Suppressor macrophage treated with lipopolysaccharide for 4 hours (primary cell): ENCODE data around the gene PLAAT2.
A peak's percentile ranks its signal among the peaks of the same experiment; 100 is the strongest.
"Not testable (repeated sequence)": the region's sequence is repeated elsewhere in the genome, so short reads cannot be mapped to it uniquely, and the experiment has no call there.

Experiments
- DNase-seq: peaks from one replicate; pipeline ENCODE4 v3.0.0-alpha.2; 2020

Gene PLAAT2

DNA sequence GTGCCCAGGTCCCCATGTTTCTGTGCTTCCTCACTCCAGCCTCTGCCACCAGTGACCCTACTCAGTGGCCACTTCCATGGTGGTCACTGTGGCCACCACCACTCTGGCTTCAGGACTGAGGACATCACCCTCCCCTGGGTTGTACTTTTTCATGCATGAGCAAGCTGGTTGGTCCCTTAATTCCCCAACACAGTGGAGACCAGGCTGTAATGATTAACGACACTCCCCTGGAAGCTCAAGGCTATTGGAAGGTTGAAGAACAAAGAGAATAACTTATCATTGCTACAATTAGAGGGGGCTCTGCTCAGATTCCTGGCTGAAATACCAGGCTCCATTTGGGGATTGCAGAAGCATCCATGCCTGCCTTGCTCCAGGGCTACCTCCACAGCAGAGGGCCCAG lies 16.1 kb downstream of the PLAAT2 start:
- no peak for DNase-seq

GRCh38 chr11:63543711-63544110 lies 19.5 kb downstream of the PLAAT2 start:
- peak; percentile 48 for DNase-seq

DNA sequence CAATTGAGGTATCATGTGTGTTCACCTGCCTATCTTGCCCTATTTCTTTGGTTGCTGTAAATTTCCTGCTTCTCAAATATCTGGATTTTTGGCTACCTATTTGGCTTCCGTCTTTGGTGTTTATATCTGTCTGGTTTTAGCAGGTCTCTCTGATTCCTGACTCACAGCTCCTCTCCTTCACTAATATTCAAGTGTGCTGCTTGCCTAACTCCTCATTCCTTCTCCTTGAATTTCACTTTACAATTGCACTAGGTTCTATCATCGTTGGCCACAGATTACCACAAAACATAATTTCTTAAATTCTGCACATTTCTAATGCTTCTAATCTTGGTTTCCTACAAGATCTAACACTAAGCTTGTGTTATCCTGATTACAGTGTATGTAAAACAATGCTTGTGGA lies 20.7 kb downstream of the PLAAT2 start:
- not testable (repeated sequence) for DNase-seq

GRCh38 chr11:63537293-63538101 lies 25.7 kb downstream of the PLAAT2 start:
- DNase-seq = peak; percentile 33

- peak; percentile 83 for DNase-seq
These were observed 26.4 kb downstream of the PLAAT2 start, which contains the start of gene PLAAT4 for GRCh38 chr11:63536669-63537292. Gene PLAAT4 (plus strand): TSS chr11:63536808. CDS start chr11:63536869, 61 bp downstream.

DNA sequence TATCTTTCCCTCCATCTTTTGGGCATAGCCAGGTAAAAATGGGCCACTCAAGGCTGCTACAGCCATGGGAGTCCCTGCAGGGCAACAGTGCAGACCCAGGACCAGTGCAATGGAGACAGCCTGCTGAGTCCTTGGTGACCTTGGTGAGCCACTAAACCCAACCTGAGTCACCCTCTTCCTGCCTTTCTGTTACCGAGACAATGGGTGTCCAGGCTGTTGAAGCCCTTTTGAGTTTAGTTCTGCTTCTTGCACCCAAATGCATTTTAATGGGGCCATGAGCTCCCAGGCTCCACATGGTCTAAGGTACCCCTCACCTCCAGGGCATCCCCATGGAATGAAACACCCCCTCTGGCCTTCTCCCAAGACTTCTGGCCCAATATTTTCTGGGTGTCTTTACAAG lies 27.4 kb downstream of the PLAAT2 start:
- no peak for DNase-seq

- DNase-seq = no peak
These were observed 28.2 kb downstream of the PLAAT2 start for GRCh38 chr11:63534895-63535461.

- no peak for DNase-seq
These were observed 29.1 kb downstream of the PLAAT2 start for GRCh38 chr11:63534076-63534475.

GRCh38 chr11:63532799-63533475 lies 30.2 kb downstream of the PLAAT2 start:
- DNase-seq = no peak

DNA sequence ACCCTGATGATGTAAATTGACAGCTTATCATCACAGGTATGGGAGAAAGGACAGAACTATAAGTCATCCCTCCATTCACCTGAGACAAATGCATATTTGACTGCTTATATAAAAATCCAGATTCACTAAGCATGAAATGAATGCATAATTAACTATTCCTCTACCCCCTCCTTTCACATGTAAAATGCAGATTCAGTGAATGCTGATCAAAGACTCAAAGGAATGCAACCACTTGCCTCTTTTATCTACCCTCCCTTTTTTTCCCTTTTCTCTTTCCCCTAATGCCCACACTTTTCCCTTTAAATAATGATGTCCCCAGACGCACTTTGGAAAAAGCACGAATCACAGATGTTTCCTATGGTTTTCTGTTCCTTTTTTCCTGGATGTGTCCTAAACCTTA lies 31.1 kb downstream of the PLAAT2 start:
- DNase-seq = no peak

GRCh38 chr11:63531074-63531792 lies 31.9 kb downstream of the PLAAT2 start:
- not testable (repeated sequence) for DNase-seq

- no peak for DNase-seq
These were observed 33.2 kb downstream of the PLAAT2 start for GRCh38 chr11:63530021-63530420.

- DNase-seq = not testable (repeated sequence)
These were observed 33.8 kb downstream of the PLAAT2 start for GRCh38 chr11:63529373-63529772.

DNA sequence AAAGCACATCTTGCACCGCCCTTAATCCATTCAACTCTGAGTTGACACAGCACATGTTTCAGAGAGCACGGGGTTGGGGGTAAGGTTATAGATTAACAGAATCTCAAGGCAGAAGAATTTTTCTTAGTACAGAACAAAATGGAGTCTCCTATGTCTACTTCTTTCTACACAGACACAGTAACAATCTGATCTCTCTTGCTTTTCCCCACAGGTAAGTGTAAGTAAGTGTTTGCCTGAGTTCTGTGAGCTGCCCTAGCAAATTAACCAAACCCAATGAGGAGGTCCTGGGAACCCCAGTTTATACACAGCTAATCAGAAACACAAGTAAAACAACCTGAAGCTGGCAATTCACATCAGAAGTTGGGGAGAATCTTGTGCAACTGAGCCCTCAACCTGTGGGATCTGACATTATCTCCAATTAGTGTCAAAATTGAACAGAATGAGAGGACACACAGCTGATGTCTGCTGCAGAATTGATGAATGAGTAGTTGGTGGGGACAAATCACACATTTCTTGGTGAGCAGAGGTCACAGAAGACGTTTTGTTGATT lies 34.4 kb downstream of the PLAAT2 start:
- DNase-seq = not testable (repeated sequence)

- not testable (repeated sequence) for DNase-seq
These were observed 35.0 kb downstream of the PLAAT2 start for GRCh38 chr11:63528156-63528555.

GRCh38 chr11:63527667-63528066 lies 35.5 kb downstream of the PLAAT2 start:
- no peak for DNase-seq

DNA sequence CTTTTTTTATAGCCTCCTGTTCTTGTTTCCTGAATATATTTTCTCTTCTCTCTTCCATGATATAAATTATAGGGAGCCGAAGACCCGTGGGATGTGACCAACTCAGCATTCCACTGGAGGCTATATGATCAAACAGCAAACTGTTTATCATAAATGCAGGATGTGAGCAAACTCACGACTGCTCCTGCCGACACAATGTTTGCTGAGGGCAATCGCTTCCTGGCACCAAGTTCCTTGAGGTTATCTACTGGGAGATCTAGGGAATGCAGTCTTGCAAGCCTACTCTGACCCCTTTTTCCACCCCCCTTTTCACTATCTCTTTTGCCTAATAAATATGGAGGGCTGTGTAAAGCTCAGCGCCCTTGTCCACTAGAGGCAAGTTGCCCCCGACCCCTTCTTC lies 40.0 kb downstream of the PLAAT2 start:
- no peak for DNase-seq

DNA sequence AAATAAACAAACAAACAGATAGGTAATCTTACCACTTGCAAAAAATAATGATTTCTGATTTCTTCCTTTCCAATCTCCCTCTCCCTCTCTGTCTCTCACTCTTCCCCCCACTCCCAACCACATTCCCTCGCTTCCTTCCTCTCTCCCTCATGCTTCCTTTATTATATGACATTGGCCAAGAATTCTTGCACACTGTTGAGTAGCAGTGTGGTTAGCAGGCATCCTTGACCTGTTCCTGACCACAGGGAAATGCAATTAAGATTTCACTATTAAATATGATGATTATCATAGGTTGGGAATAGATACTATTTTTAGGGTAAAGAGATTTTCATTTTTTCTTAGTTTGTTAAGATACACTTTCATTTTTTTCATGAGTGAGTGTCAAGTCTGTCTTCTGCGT lies 41.3 kb downstream of the PLAAT2 start:
- no peak for DNase-seq

DNA sequence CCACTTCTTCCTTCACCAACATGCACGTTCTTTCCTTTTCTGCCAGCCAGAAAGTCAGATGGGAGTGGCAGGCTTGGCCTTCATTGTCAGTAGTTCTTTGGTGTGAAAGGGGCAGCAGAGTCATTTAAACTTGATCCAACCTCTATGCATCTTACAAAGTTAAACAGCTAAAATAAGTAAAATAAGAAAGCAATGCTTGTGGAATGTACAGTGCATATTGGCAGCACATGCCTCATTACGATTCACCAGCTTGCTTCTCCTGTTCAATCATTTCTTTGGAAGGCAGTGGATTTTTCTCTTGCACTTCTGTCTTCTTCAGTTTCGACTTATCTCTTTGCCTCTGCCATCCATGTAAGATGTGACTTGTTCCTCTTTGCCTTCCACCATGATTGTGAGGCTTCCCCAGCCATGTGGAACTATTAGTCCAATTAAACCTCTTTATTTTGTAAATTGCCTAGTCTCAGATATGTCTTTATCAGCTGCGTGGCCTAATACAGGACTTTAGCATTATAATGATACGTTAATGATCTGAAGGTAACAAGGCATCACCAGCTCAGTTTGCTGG lies 42.5 kb downstream of the PLAAT2 start:
- DNase-seq = no peak

DNA sequence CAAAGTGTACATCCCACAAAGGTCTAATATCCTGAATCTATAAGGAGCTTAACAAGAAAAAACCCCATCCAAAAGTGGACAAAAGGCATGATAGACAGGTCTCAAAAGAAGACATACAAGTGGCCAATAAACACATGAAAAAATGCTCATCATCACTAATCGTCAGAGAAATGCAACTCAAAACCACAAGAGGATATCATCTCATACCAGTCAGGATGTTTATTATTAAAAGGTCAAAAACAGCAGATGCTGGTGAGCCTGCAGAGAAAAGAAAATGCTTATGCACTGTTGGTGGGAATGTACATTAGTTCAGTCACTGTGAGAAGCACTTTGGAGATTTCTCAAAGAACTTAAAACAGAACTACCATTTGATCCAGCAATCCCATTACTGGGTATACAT lies 44.6 kb downstream of the PLAAT2 start:
- DNase-seq = no peak

DNA sequence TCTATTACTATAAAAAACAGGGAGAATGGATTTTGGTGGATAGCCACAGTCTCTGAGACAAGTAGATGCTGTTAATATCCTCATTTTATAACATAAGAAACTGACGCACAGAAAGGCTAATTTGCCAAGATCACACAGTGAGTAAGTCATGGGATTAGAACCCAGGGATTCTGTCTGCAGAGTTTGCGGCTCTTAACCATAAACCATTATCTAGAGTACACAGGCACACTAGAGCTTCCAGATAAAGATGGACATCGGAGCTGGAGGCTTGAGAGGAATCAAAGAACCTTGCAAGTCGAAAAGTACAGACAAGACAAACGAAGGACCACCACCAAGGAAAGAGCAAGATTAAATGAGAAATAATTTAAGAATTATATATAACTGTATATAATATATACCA lies 46.0 kb downstream of the PLAAT2 start:
- DNase-seq = no peak

GRCh38 chr11:63516109-63516508 lies 47.1 kb downstream of the PLAAT2 start:
- no peak for DNase-seq
